ENCODE measurements around the gene SLC39A11. TPM values are rescaled to one million over a fixed set of nuclear protein-coding genes. Genes with fewer than 3 reads are reported as not detected.

Gene SLC39A11
- total RNA-seq, 2 experiments from 2014 or later, result 9.7 to 12.2 TPM

GRCh38 chr17:72967977-72968585 lies 124.4 kb downstream of the SLC39A11 start:
- Histone ChIP-seq H3K27me3 (ENCODE audit: control insufficient read depth in 1 of 2, insufficient read depth in 2 of 2, low read length in 2 of 2) (no peaks in the 10 kb centered on the region), H3K4me3 (ENCODE audit: low read length) (no peak overlapping the region), H3K27ac (ENCODE audit: low read depth in 1 of 2, low read length in 2 of 2) (no peak overlapping the region), H3K4me1 (ENCODE audit: insufficient read depth, low read length) (no peaks in the 10 kb centered on the region), H3K36me3 (ENCODE audit: insufficient read depth, low read length) (no peaks in the 10 kb centered on the region), H3K9me3 (ENCODE audit: control insufficient read depth in 1 of 2, insufficient read depth in 1 of 2, low read length in 2 of 2) (peaks cover 0 to 3% of the 10 kb centered on the region in 2 experiments)
- H3K9me3 Mint-ChIP-seq, result no peaks in the 10 kb centered on the region
- DNase-seq (no peak), ATAC-seq (ENCODE audit: poor library complexity) (no peak)
- no peaks in the 10 kb centered on the region for H3K27me3 Mint-ChIP-seq
- H3K36me3 Mint-ChIP-seq (ENCODE audit: low read depth), result no peaks in the 10 kb centered on the region
- CTCF ChIA-PET, result no interaction called here
- H3K4me1 Mint-ChIP-seq (ENCODE audit: low read depth), result no peaks in the 10 kb centered on the region
- TF ChIP-seq, protein P1, sequence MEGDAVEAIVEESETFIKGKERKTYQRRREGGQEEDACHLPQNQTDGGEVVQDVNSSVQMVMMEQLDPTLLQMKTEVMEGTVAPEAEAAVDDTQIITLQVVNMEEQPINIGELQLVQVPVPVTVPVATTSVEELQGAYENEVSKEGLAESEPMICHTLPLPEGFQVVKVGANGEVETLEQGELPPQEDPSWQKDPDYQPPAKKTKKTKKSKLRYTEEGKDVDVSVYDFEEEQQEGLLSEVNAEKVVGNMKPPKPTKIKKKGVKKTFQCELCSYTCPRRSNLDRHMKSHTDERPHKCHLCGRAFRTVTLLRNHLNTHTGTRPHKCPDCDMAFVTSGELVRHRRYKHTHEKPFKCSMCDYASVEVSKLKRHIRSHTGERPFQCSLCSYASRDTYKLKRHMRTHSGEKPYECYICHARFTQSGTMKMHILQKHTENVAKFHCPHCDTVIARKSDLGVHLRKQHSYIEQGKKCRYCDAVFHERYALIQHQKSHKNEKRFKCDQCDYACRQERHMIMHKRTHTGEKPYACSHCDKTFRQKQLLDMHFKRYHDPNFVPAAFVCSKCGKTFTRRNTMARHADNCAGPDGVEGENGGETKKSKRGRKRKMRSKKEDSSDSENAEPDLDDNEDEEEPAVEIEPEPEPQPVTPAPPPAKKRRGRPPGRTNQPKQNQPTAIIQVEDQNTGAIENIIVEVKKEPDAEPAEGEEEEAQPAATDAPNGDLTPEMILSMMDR (IDR thresholded peaks at IDR 0.05), result no peak
- POLR2A ChIA-PET, result no interaction called here
- H3K27ac Mint-ChIP-seq, result no peak overlapping the region
- H3K4me3 Mint-ChIP-seq, result no peak overlapping the region
- intact Hi-C loops (cut with DNase I, micrococcal nuclease), result no loop called here

- no peak overlapping the region for H3K27ac ChIP-seq (ENCODE audit: low read depth in 1 of 2, low read length in 2 of 2)
- Mint-ChIP-seq H3K4me3 (no peak overlapping the region), H3K4me1 (ENCODE audit: low read depth) (no peaks in the 10 kb centered on the region), H3K9me3 (no peaks in the 10 kb centered on the region), H3K27ac (no peak overlapping the region), H3K27me3 (no peaks in the 10 kb centered on the region), H3K36me3 (ENCODE audit: low read depth) (no peaks in the 10 kb centered on the region)
- TF ChIP-seq, protein P1 (IDR thresholded peaks at IDR 0.05), result no peak
- intact Hi-C loops (cut with DNase I, micrococcal nuclease), result no loop called here
- DNase-seq (no peak), ATAC-seq (ENCODE audit: poor library complexity) (no peak)
- H3K36me3 ChIP-seq (ENCODE audit: insufficient read depth, low read length), result no peaks in the 10 kb centered on the region
- H3K4me3 ChIP-seq (ENCODE audit: low read length), result no peak overlapping the region
- peaks cover 0 to 3% of the 10 kb centered on the region in 2 experiments for H3K9me3 ChIP-seq (ENCODE audit: control insufficient read depth in 1 of 2, insufficient read depth in 1 of 2, low read length in 2 of 2)
- H3K27me3 ChIP-seq (ENCODE audit: control insufficient read depth in 1 of 2, insufficient read depth in 2 of 2, low read length in 2 of 2), result no peaks in the 10 kb centered on the region
- POLR2A ChIA-PET, result no interaction called here
- H3K4me1 ChIP-seq (ENCODE audit: insufficient read depth, low read length), result no peaks in the 10 kb centered on the region
- CTCF ChIA-PET, result no interaction called here
These were observed 125.1 kb downstream of the SLC39A11 start for GRCh38 chr17:72967277-72967970.

DNA sequence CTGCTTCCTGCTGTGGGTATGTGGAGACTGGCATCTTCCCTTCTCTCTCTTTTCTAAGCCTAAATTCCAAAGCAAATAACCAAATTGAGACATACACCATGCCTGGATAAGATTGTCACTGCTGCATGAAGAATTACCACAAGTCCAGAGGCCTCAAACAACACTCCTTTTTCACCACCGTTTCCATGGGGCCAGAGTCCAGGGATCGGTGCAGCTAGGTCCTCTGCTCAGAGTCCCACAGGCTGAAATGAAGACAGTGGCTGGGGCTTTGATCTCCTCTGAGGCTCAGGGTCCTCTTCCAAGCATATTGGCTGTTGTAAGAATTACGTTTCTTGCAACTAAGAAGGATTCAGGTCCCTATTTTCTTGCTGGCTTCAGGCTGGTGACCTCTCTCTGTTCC lies 130.4 kb downstream of the SLC39A11 start:
- Mint-ChIP-seq H3K36me3 (ENCODE audit: low read depth) (no peaks in the 10 kb centered on the region), H3K27me3 (no peaks in the 10 kb centered on the region), H3K9me3 (no peaks in the 10 kb centered on the region), H3K4me3 (no peak overlapping the region), H3K4me1 (ENCODE audit: low read depth) (peaks cover 4% of the 10 kb centered on the region), H3K27ac (no peak overlapping the region)
- Histone ChIP-seq H3K36me3 (ENCODE audit: insufficient read depth, low read length) (no peaks in the 10 kb centered on the region), H3K4me3 (ENCODE audit: low read length) (no peak overlapping the region), H3K27me3 (ENCODE audit: control insufficient read depth in 1 of 2, insufficient read depth in 2 of 2, low read length in 2 of 2) (no peaks in the 10 kb centered on the region), H3K4me1 (ENCODE audit: insufficient read depth, low read length) (no peaks in the 10 kb centered on the region), H3K27ac (ENCODE audit: low read depth in 1 of 2, low read length in 2 of 2) (no peak overlapping the region), H3K9me3 (ENCODE audit: control insufficient read depth in 1 of 2, insufficient read depth in 1 of 2, low read length in 2 of 2) (peaks cover 0 to 3% of the 10 kb centered on the region in 2 experiments)
- no peak for DNase-seq
- TF ChIP-seq, protein P1 (IDR thresholded peaks at IDR 0.05), result no peak
- no peak for ATAC-seq (ENCODE audit: poor library complexity)
- ChIA-PET POLR2A (no interaction called here), CTCF (no interaction called here)
- intact Hi-C loops (cut with DNase I, micrococcal nuclease), result no loop called here
